Embryonic facial prominence (tissue), 1 donor: ENCODE measurements around the gene DNAJB6.
"Not testable (repeated sequence)": the region's sequence is repeated elsewhere in the genome, so short reads cannot be mapped to it uniquely, and the experiment has no call there.

Experiments
- DNase-seq: peaks from one replicate; pipeline ENCODE4 v3.0.0-alpha.2; 2016; ENCODE audit errors: extremely low spot score

Gene DNAJB6

GRCh38 chr7:157442993-157443831, 106.4 kb downstream of the DNAJB6 start:
- no peak for DNase-seq

- DNase-seq: no peak
Observed at GRCh38 chr7:157444011-157444842, 107.4 kb downstream of the DNAJB6 start.

- no peak for DNase-seq
Observed at GRCh38 chr7:157444843-157445135, 108.0 kb downstream of the DNAJB6 start.

- DNase-seq: no peak
Observed at GRCh38 chr7:157445246-157445955, 108.6 kb downstream of the DNAJB6 start.

- DNase-seq: no peak
Observed at GRCh38 chr7:157445956-157446295, 109.1 kb downstream of the DNAJB6 start.

- DNase-seq: no peak
Observed at GRCh38 chr7:157446322-157446721, 109.5 kb downstream of the DNAJB6 start.

- not testable (repeated sequence) for DNase-seq
Observed at GRCh38 chr7:157454003-157454402, 117.2 kb downstream of the DNAJB6 start.

GRCh38 chr7:157457355-157458253, 120.8 kb downstream of the DNAJB6 start:
- no peak for DNase-seq

- no peak for DNase-seq
Observed at GRCh38 chr7:157458254-157458633, 121.4 kb downstream of the DNAJB6 start.

- no peak for DNase-seq
Observed at GRCh38 chr7:157459966-157460365, 123.2 kb downstream of the DNAJB6 start.

GRCh38 chr7:157460721-157461120, 123.9 kb downstream of the DNAJB6 start:
- no peak for DNase-seq

- no peak for DNase-seq
Observed at GRCh38 chr7:157461573-157462418, 125.0 kb downstream of the DNAJB6 start.

- no peak for DNase-seq
Observed at GRCh38 chr7:157462419-157462771, 125.6 kb downstream of the DNAJB6 start.

GRCh38 chr7:157462840-157463239, 126.0 kb downstream of the DNAJB6 start:
- DNase-seq: no peak

GRCh38 chr7:157463245-157463644, 126.4 kb downstream of the DNAJB6 start:
- DNase-seq: no peak

- DNase-seq: no peak
Observed at GRCh38 chr7:157464111-157464970, 127.5 kb downstream of the DNAJB6 start.

- DNase-seq: no peak
Observed at GRCh38 chr7:157464971-157465886, 128.4 kb downstream of the DNAJB6 start.
